AG20443 (cell line): ENCODE measurements around the gene NAT9.

Source experiments
- DNase-seq: peaks from one replicate; pipeline ENCODE4 v3.0.0; 2012; ENCODE audit warnings: low spot score, mixed read lengths

Gene NAT9

DNA sequence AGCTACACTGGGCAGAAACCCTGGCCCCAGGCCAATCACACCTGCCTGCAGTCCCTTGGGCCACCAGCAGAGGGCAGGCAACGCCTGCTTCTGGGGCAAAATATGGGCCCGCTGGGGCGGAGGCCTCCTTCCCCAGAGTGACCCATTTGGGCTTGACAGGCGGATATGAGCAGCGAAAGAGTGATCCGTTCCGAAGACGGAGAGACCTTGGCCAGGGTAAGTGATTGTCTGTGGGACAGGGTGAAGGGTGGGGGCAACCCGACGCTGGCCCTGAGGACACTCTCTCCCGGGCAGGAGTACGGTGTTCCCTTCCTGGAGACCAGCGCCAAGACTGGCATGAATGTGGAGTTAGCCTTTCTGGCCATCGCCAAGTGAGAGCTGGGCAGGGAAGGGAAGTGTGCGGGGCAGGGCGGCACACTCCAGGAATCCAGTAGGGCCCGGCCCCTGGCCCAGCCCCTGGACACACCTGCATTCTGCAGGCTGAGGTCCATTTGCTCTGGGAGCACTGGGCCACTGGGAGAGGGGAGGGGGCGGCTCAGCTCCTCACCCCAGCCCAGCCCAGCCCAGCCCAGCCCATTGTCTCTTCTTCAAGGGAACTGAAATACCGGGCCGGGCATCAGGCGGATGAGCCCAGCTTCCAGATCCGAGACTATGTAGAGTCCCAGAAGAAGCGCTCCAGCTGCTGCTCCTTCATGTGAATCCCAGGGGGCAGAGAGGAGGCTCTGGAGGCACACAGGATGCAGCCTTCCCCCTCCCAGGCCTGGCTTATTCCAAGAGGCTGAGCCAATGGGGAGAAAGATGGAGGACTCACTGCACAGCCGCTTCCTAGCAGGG, 31.2 kb downstream of the NAT9 start:
- peak; percentile 88 for DNase-seq

GRCh38 chr17:74744349-74744713, 31.8 kb downstream of the NAT9 start:
- DNase-seq: no peak

GRCh38 chr17:74743755-74744154, 32.4 kb downstream of the NAT9 start:
- no peak for DNase-seq

- DNase-seq: no peak
Measured at GRCh38 chr17:74742978-74743545, 33.1 kb downstream of the NAT9 start.

DNA sequence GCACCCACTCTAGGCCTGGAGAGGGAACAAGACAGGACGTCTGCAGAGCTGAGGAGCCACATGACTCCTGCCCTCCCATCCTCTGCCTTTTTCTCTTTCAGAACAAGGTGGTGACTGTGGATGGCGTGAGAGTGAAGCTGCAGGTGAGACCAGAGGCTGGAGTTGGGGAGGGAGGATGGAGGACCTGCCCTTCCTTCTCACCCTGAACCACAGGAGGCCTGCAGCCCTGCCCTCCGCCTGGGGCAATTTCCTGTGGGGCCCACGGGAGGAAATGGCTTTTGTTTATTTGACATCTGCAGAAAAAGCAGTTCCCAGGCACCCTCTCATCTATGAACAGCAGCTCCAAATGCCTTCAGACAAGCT, 34.0 kb downstream of the NAT9 start:
- DNase-seq: no peak

DNA sequence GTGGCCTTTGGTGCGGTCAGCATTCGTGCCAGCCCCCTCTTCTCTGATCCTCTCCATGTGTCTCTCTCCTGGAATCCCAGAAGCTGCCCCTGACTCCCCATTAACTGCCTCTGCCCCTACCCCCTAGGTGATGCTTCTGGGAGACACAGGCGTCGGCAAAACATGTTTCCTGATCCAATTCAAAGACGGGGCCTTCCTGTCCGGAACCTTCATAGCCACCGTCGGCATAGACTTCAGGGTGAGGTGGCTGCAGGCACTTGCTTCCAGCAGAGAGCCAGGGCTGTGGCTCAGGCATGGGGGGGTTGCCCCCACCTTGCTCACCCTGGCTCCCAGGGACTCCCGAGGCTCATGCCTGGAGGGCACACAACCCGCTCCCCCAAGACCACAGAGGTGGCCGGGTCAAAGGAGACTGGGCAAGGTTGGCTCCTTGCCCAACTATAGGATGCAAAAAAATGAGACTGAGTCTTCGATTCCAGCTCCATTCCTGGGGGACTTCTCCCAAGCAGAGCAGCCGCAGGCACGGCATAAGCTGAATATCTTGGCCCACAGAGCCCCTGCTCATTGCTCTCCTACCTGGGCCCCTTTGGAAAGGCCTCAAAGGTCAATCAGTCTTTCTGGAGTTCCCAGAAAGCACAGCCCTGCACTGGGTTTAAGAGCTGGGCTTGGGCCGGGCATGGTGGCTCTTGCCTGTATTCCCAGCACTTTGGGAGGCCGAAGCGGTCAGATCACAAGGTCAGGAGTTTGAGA, 35.3 kb downstream of the NAT9 start:
- DNase-seq: no peak

GRCh38 chr17:74740173-74740572, 36.0 kb downstream of the NAT9 start:
- DNase-seq: no peak

- no peak for DNase-seq
Measured at GRCh38 chr17:74739227-74739831, 36.8 kb downstream of the NAT9 start.

GRCh38 chr17:74738051-74738996, 37.8 kb downstream of the NAT9 start:
- DNase-seq: no peak

GRCh38 chr17:74737299-74738050, 38.7 kb downstream of the NAT9 start:
- DNase-seq: peak; percentile 45

DNA sequence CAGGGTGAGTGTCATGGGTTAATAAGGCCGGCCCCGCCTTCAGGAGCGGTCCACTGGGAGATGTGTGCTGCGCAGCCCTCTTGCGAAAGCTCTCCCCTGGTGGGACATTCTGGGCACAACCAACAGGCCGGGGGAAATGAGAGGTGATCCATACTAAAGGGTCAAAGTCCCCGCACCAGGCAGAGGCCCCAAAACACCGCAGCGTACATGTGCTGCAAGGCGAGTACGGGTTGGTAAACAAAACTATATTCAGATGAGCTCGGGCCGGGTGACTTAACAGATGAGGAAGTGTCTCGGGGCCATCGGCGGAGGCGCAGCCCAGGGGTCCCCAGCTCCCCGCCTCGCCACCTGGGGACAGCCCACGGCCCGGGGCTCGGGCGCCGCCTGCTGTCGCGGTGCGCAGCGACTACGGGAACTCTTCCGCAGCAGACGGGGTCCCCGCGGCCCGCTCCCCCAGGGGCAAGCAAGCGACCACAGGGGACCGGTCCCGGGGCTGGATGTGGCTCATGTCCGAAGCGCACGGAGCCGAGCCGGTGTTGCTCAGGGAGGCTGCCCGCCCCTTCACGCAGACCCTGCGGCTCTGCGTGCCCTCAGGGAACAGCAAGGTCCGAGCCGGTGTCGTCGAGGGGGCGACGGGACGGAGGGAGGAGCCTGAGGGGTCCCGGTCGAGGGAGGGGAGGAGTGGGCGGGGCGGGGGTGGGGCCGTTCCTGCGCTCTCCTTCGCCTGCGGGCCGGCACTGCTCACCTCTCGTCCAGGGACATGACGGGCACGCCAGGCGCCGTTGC, 39.4 kb downstream of the NAT9 start, which contains the start of gene RAB37:
Gene RAB37, plus strand, starts transcription at position 744 of the 786 bp plus-strand sequence. Its CDS starts 17 bp downstream, at position 761.
- peak; percentile 40 for DNase-seq

DNA sequence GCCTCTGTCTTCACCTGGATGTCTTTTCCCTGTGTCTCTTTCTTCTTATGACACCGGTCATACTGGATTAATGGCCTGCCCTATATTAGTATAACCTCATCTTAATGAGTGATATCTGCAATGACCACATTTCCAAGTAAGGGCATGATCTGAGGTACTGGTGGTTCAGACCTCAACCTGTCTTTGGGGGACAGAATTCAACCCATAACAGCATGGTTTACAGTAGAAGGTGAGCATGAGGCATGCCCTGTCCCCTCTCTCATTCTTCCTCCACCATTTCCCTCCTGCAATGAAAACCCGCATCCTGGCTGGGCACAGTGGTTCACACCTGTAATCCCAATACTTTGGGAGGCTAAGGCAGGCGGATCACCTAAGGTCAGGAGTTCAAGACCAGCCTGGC, 41.9 kb downstream of the NAT9 start:
- DNase-seq: no peak

DNA sequence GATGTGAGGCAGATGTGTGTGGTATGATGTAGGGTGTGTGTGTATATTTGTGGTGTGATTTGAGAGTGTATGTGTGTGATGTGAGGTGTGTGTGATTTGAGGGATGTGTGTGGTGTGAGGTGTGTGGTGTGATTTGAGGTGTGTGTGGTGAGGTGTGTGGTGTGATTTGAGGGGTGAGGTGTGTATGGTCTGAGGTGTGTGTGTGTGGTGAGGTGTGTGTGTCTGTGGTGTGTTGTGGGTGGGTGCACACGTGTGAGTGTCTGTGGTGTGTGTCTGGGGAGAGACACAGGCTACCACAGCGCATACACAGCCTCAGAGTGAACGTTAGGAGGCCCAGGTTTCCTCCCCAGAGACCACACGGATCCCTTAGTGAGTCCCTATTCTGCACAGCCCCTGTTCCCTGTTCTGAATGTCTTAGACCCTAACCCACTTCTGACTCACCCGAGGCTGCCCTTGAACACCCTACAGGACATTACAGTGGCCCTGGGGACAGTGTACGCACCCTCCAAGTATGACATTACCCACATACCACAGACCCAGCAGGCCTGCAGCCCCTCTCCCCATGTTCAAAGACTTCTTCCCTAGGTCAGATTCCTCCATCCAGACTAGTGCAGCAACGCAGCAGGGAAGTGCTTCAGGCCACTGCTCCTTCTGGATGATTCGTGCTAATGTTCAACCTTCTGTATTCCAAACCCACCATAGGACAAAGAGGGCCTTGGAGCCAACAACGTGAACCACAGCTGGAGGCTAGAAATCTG, 42.6 kb downstream of the NAT9 start:
- DNase-seq: no peak

GRCh38 chr17:74732042-74732867, 43.9 kb downstream of the NAT9 start:
- no peak for DNase-seq

DNA sequence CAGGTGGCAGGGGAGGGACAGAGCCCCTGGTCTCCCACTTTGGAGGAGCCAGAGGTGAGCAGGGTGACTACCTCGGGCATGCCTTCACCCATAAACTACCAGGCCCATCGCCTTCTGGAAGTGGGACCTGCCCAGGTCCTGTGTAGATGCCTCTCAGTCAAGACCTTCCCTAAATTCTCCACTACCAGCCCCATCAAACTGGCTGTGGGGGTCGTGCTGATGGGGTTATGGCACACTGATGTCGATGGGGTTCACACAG, 44.9 kb downstream of the NAT9 start:
- no peak for DNase-seq

- no peak for DNase-seq
Measured at GRCh38 chr17:74730491-74731346, 45.4 kb downstream of the NAT9 start.

DNA sequence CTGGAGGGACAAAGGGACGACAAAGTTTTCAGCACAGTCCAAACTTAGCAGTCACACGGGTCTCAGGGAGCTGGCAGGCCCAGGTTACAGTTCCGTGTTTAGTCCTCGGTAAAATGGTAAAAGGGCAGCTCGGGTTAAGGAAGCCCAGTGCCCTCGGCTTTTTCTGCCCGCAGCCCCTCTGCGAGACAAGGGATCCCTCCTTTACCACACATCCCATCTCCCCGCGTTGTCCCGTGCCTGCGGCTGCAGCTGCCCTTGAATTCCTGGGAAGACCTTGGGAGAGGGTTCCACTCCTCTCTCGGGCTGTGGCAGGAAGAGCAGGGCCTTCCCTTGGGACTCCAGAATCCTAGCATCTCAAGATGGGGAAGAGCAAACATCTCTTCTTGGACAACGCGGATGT, 46.3 kb downstream of the NAT9 start:
- no peak for DNase-seq

- no peak for DNase-seq
Measured at GRCh38 chr17:74729368-74729767, 46.8 kb downstream of the NAT9 start.
